Measurements from ENCODE around the gene MCCD1. TPM values are rescaled to one million over a fixed set of nuclear protein-coding genes. Genes with fewer than 3 reads are reported as not detected.

The MCCD1 gene
- total and polyA plus RNA-seq, 2 of the 13 experiments (the other 11 are each of a cell fraction or from before 2014, with no cell fraction given) = 0.15 TPM; not detected in 1

DNA sequence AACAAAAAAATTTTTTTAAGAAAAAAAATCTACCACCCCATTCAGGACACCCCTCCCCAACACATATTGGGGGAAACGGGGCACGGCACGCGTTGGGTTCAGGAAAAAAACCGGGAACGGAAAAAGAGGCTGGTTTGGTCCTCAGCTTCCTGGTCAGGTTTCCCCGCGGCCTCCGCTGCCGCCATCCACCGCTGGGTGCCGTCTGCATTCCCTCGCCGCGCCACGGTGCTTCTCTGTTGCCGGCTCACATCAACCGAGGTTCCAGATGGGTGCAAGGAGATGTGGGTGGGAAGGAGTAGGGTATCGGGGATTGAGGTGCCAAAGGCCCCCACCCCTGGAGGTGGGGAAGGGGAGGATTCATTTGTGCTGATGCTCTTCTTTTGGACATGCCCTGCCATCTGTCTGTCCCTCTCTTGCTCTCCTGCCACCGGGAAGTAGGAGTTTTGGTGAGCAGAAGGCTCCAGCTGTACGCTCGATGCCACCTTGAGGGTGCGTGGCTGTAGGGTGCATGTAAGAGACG, 5.8 kb downstream of the MCCD1 start:
- peaks cover 40% of the 10 kb centered on the region for H3K79me2 ChIP-seq (ENCODE audit: insufficient read depth, low read length)
- peaks cover 79% of the 10 kb centered on the region for H3K4me1 ChIP-seq (ENCODE audit: insufficient read depth, low read length)
- H3K4me3 ChIP-seq (replicated peaks in 1 of 3; ENCODE audit: insufficient read depth in 1 of 3, low read depth in 2 of 3, low read length in 3 of 3) = no peak overlapping the region
- DNase-seq (ENCODE audit: low spot score) (no peak), FAIRE-seq (no peak), ATAC-seq (no peak)
- no TSS peak for BruUV-seq (replicated peaks)
- H3K27me3 ChIP-seq (ENCODE audit: control insufficient read depth in 1 of 2, insufficient read depth in 2 of 2, low read length in 2 of 2) = no peaks in the 10 kb centered on the region
- H3K9me3 ChIP-seq (ENCODE audit: low read length) = no peaks in the 10 kb centered on the region
- ChIA-PET POLR2A (interaction anchor here (1.3 kb wide), 1 partner anchor 7 kb away, joined by 6 read pairs; the partner anchor contains the start of gene DDX39B), CTCF (ENCODE audit: low intra/inter-chr PET ratio, low total read pairs) (no interaction called here)
- H4K20me1 ChIP-seq (ENCODE audit: insufficient read depth, low read length) = peaks cover 77% of the 10 kb centered on the region
- no peak overlapping the region for H3K27ac ChIP-seq (ENCODE audit: extremely low read length, insufficient read depth, low read length)
- H3K4me2 ChIP-seq (ENCODE audit: low read depth, low read length) = no peak overlapping the region
- intact Hi-C loops (cut with micrococcal nuclease; ENCODE audit: unreplicated experiment) (no loop called here), in situ Hi-C loops (cut with HindIII; ENCODE audit: extremely low pct_ligation_motif_present, low pct_unique_long_range_greater_than_20kb) (no loop called here)
- H2AFZ ChIP-seq (ENCODE audit: low read length) = no peak overlapping the region
- WGBS (ENCODE audit: low lambda C conversion rate) = 94% methylated on average over 24 of the region's 24 CpGs
- H3K9ac ChIP-seq (ENCODE audit: insufficient read depth, low read depth, low read length) = no peak overlapping the region
- peaks cover 51 to 95% of the 10 kb centered on the region in 2 experiments for H3K36me3 ChIP-seq (replicated peaks in 1 of 2; ENCODE audit: control insufficient read depth in 1 of 2, insufficient read depth in 2 of 2, low read length in 2 of 2)
- TF ChIP-seq MBNL3 (CRISPR knock-in tag; conservative IDR thresholded peaks at IDR 0.05) = no peak
- TF ChIP-seq FIP1L1 (IDR thresholded peaks at IDR 0.05; ENCODE audit: borderline replicate concordance, insufficient read depth, low read depth, low read length) = 0 out of 2 replicates have a peak, but pooled peaks have one; percentile 51
- TF ChIP-seq RBM22 (optimal IDR thresholded peaks at IDR 0.05; ENCODE audit: low read length) = peak; percentile 67
- no peak for TF ChIP-seq ZFAT (CRISPR knock-in tag; conservative IDR thresholded peaks at IDR 0.05)
- TF ChIP-seq ZNF891 (CRISPR knock-in tag; IDR thresholded peaks at IDR 0.05) = no peak
- TF ChIP-seq MTF2 (CRISPR knock-in tag; IDR thresholded peaks at IDR 0.05; ENCODE audit: borderline replicate concordance) = no peak
- no peak for TF ChIP-seq KLF15 (CRISPR knock-in tag; IDR thresholded peaks at IDR 0.05; ENCODE audit: borderline replicate concordance)
- peak; percentile 65; the same call in 1 of the 2 replicates for TF ChIP-seq RBFOX2 (IDR thresholded peaks at IDR 0.05; ENCODE audit: low read depth, low read length)
- no peak for TF ChIP-seq ZNF317 (CRISPR knock-in tag; IDR thresholded peaks at IDR 0.05)
- TF ChIP-seq ZNF510 (CRISPR knock-in tag; IDR thresholded peaks at IDR 0.05; ENCODE audit: low read depth) = no peak
- TF ChIP-seq, protein P1, sequence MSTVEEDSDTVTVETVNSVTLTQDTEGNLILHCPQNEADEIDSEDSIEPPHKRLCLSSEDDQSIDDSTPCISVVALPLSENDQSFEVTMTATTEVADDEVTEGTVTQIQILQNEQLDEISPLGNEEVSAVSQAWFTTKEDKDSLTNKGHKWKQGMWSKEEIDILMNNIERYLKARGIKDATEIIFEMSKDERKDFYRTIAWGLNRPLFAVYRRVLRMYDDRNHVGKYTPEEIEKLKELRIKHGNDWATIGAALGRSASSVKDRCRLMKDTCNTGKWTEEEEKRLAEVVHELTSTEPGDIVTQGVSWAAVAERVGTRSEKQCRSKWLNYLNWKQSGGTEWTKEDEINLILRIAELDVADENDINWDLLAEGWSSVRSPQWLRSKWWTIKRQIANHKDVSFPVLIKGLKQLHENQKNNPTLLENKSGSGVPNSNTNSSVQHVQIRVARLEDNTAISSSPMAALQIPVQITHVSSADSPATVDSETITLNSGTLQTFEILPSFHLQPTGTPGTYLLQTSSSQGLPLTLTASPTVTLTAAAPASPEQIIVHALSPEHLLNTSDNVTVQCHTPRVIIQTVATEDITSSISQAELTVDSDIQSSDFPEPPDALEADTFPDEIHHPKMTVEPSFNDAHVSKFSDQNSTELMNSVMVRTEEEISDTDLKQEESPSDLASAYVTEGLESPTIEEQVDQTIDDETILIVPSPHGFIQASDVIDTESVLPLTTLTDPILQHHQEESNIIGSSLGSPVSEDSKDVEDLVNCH (CRISPR knock-in tag; IDR thresholded peaks at IDR 0.05) = no peak
- no peak for TF ChIP-seq KDM4B (CRISPR knock-in tag; IDR thresholded peaks at IDR 0.05)
- TF ChIP-seq POLR2A (IDR thresholded peaks at IDR 0.05; ENCODE audit: insufficient read depth in 1 of 2, low read depth in 2 of 2, low read length in 2 of 2) = peak in 1 of 2 experiments; percentile 42; a peak in 2 of 4 replicates
- peak; percentile 91 for TF ChIP-seq AGO2 (optimal IDR thresholded peaks at IDR 0.05; ENCODE audit: low read depth, low read length)
- no peak for TF ChIP-seq IKZF1 (IDR thresholded peaks at IDR 0.05)
- TF ChIP-seq CREM (IDR thresholded peaks at IDR 0.05) = no peak
- no peak for TF ChIP-seq CREM (CRISPR knock-in tag; IDR thresholded peaks at IDR 0.05)
- TF ChIP-seq, protein P2, sequence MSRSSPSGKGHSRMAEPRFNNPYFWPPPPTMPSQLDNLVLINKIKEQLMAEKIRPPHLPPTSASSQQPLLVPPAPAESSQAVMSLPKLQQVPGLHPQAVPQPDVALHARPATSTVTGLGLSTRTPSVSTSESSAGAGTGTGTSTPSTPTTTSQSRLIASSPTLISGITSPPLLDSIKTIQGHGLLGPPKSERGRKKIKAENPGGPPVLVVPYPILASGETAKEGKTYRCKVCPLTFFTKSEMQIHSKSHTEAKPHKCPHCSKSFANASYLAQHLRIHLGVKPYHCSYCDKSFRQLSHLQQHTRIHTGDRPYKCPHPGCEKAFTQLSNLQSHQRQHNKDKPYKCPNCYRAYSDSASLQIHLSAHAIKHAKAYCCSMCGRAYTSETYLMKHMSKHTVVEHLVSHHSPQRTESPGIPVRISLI (CRISPR knock-in tag; IDR thresholded peaks at IDR 0.05; ENCODE audit: borderline replicate concordance) = no peak
- TF ChIP-seq, protein P3, sequence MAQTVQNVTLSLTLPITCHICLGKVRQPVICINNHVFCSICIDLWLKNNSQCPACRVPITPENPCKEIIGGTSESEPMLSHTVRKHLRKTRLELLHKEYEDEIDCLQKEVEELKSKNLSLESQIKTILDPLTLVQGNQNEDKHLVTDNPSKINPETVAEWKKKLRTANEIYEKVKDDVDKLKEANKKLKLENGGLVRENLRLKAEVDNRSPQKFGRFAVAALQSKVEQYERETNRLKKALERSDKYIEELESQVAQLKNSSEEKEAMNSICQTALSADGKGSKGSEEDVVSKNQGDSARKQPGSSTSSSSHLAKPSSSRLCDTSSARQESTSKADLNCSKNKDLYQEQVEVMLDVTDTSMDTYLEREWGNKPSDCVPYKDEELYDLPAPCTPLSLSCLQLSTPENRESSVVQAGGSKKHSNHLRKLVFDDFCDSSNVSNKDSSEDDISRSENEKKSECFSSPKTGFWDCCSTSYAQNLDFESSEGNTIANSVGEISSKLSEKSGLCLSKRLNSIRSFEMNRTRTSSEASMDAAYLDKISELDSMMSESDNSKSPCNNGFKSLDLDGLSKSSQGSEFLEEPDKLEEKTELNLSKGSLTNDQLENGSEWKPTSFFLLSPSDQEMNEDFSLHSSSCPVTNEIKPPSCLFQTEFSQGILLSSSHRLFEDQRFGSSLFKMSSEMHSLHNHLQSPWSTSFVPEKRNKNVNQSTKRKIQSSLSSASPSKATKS (CRISPR knock-in tag; IDR thresholded peaks at IDR 0.05) = no peak
- TF ChIP-seq ZFP36L1 (CRISPR knock-in tag; IDR thresholded peaks at IDR 0.05) = no peak

Measured in HepG2 (cell line).